ENCODE data around the gene SLC41A2.
"Not testable (repeated sequence)": the region's sequence is repeated elsewhere in the genome, so short reads cannot be mapped to it uniquely, and the experiment has no call there.

Gene SLC41A2

GRCh38 chr12:104958001-104958804 is at the start of gene SLC41A2:
Gene SLC41A2 (minus strand): TSS chr12:104958290. CDS start chr12:104928527, 29,763 bp downstream.
- peak; percentile 82 for DNase-seq

- no peak for DNase-seq
Observed at GRCh38 chr12:105001476-105001875, 43.4 kb upstream of the SLC41A2 start.

GRCh38 chr12:104999347-104999685 is 41.2 kb upstream of the SLC41A2 start:
- no peak for DNase-seq

- DNase-seq, result no peak
Observed at GRCh38 chr12:104998423-104999346, 40.6 kb upstream of the SLC41A2 start.

- no peak for DNase-seq
Observed at GRCh38 chr12:104997541-104997940, 39.5 kb upstream of the SLC41A2 start.

- no peak for DNase-seq
Observed at GRCh38 chr12:104994336-104994735, 36.2 kb upstream of the SLC41A2 start.

GRCh38 chr12:104991565-104992128 is 33.6 kb upstream of the SLC41A2 start:
- DNase-seq, result no peak

GRCh38 chr12:104990950-104991349 is 32.9 kb upstream of the SLC41A2 start:
- no peak for DNase-seq

- DNase-seq, result peak; percentile 92
Observed at GRCh38 chr12:104986022-104986941, 28.2 kb upstream of the SLC41A2 start, which contains the start of gene NOPCHAP1. Gene NOPCHAP1 (plus strand): TSS chr12:104986316. CDS start chr12:104986353, 37 bp downstream.

GRCh38 chr12:104985206-104985605 is 27.1 kb upstream of the SLC41A2 start:
- no peak for DNase-seq

GRCh38 chr12:104977688-104978087 is 19.6 kb upstream of the SLC41A2 start:
- DNase-seq, result not testable (repeated sequence)

GRCh38 chr12:104976703-104977102 is 18.6 kb upstream of the SLC41A2 start:
- DNase-seq, result no peak

GRCh38 chr12:104975587-104976343 is 17.7 kb upstream of the SLC41A2 start:
- DNase-seq, result no peak

GRCh38 chr12:104974626-104975290 is 16.7 kb upstream of the SLC41A2 start:
- DNase-seq, result no peak

GRCh38 chr12:104973250-104973649 is 15.2 kb upstream of the SLC41A2 start:
- DNase-seq, result no peak

- no peak for DNase-seq
Observed at GRCh38 chr12:104971306-104971705, 13.2 kb upstream of the SLC41A2 start.

- no peak for DNase-seq
Observed at GRCh38 chr12:104969343-104969742, 11.3 kb upstream of the SLC41A2 start.

GRCh38 chr12:104966677-104967076 is 8.6 kb upstream of the SLC41A2 start:
- DNase-seq, result no peak

GRCh38 chr12:104964856-104965205 is 6.7 kb upstream of the SLC41A2 start:
- DNase-seq, result no peak

- DNase-seq, result no peak
Observed at GRCh38 chr12:104964167-104964855, 6.2 kb upstream of the SLC41A2 start.
